ENCODE measurements around the gene TUBB. TPM values are rescaled to one million over a fixed set of nuclear protein-coding genes. Genes with fewer than 3 reads are reported as not detected.
A peak's percentile ranks its signal among the peaks of the same experiment; 100 is the strongest.

TUBB gene
- total and polyA plus RNA-seq, 9 of the 15 experiments (the other 6 are each of a cell fraction or from before 2014, with no cell fraction given): 971 to 2,870 (median 1,478) TPM

GRCh38 chr6:30687659-30688431 lies 32.3 kb upstream of the TUBB start (continued):
- TF ChIP-seq, protein P1, sequence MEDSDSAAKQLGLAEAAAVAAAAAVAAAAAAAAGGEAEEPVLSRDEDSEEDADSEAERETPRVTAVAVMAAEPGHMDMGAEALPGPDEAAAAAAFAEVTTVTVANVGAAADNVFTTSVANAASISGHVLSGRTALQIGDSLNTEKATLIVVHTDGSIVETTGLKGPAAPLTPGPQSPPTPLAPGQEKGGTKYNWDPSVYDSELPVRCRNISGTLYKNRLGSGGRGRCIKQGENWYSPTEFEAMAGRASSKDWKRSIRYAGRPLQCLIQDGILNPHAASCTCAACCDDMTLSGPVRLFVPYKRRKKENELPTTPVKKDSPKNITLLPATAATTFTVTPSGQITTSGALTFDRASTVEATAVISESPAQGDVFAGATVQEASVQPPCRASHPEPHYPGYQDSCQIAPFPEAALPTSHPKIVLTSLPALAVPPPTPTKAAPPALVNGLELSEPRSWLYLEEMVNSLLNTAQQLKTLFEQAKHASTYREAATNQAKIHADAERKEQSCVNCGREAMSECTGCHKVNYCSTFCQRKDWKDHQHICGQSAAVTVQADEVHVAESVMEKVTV (CRISPR knock-in tag; IDR thresholded peaks at IDR 0.05): peak; percentile 35; the same call in 1 of the 2 replicates
- TF ChIP-seq CHD1 (IDR thresholded peaks at IDR 0.05; ENCODE audit: low read length): peak; percentile 65
- no peak for TF ChIP-seq CC2D1A (IDR thresholded peaks at IDR 0.05)
- TF ChIP-seq TOE1 (IDR thresholded peaks at IDR 0.05; ENCODE audit: borderline replicate concordance): no peak
- TF ChIP-seq TOE1 (CRISPR knock-in tag; IDR thresholded peaks at IDR 0.05; ENCODE audit: borderline replicate concordance, low read depth): no peak
- TF ChIP-seq BACH1 (tag; IDR thresholded peaks at IDR 0.05): no peak
- TF ChIP-seq KDM5B (IDR thresholded peaks at IDR 0.05; ENCODE audit: insufficient replicate concordance, low read depth, low read length): peak; percentile 17
- TF ChIP-seq, protein P2, sequence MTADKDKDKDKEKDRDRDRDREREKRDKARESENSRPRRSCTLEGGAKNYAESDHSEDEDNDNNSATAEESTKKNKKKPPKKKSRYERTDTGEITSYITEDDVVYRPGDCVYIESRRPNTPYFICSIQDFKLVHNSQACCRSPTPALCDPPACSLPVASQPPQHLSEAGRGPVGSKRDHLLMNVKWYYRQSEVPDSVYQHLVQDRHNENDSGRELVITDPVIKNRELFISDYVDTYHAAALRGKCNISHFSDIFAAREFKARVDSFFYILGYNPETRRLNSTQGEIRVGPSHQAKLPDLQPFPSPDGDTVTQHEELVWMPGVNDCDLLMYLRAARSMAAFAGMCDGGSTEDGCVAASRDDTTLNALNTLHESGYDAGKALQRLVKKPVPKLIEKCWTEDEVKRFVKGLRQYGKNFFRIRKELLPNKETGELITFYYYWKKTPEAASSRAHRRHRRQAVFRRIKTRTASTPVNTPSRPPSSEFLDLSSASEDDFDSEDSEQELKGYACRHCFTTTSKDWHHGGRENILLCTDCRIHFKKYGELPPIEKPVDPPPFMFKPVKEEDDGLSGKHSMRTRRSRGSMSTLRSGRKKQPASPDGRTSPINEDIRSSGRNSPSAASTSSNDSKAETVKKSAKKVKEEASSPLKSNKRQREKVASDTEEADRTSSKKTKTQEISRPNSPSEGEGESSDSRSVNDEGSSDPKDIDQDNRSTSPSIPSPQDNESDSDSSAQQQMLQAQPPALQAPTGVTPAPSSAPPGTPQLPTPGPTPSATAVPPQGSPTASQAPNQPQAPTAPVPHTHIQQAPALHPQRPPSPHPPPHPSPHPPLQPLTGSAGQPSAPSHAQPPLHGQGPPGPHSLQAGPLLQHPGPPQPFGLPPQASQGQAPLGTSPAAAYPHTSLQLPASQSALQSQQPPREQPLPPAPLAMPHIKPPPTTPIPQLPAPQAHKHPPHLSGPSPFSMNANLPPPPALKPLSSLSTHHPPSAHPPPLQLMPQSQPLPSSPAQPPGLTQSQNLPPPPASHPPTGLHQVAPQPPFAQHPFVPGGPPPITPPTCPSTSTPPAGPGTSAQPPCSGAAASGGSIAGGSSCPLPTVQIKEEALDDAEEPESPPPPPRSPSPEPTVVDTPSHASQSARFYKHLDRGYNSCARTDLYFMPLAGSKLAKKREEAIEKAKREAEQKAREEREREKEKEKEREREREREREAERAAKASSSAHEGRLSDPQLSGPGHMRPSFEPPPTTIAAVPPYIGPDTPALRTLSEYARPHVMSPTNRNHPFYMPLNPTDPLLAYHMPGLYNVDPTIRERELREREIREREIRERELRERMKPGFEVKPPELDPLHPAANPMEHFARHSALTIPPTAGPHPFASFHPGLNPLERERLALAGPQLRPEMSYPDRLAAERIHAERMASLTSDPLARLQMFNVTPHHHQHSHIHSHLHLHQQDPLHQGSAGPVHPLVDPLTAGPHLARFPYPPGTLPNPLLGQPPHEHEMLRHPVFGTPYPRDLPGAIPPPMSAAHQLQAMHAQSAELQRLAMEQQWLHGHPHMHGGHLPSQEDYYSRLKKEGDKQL (CRISPR knock-in tag; IDR thresholded peaks at IDR 0.05; ENCODE audit: borderline replicate concordance): no peak
- TF ChIP-seq POLR2B (IDR thresholded peaks at IDR 0.05; ENCODE audit: low read depth, partially characterized antibody): no peak
- TF ChIP-seq NR1H2 (CRISPR knock-in tag; IDR thresholded peaks at IDR 0.05): no peak
- 0 out of 4 replicates have a peak, but pooled peaks of 1 of the 2 experiments have one; percentile 36 for TF ChIP-seq UBTF (IDR thresholded peaks at IDR 0.05; ENCODE audit: borderline replicate concordance in 1 of 2, low read depth in 2 of 2, low read length in 2 of 2)
- TF ChIP-seq SMAD1 (IDR thresholded peaks at IDR 0.05; ENCODE audit: low read depth, low read length, partially characterized antibody): no peak
- TF ChIP-seq, protein P3, sequence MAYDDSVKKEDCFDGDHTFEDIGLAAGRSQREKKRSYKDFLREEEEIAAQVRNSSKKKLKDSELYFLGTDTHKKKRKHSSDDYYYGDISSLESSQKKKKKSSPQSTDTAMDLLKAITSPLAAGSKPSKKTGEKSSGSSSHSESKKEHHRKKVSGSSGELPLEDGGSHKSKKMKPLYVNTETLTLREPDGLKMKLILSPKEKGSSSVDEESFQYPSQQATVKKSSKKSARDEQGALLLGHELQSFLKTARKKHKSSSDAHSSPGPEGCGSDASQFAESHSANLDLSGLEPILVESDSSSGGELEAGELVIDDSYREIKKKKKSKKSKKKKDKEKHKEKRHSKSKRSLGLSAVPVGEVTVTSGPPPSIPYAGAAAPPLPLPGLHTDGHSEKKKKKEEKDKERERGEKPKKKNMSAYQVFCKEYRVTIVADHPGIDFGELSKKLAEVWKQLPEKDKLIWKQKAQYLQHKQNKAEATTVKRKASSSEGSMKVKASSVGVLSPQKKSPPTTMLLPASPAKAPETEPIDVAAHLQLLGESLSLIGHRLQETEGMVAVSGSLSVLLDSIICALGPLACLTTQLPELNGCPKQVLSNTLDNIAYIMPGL (CRISPR knock-in tag; IDR thresholded peaks at IDR 0.05): no peak
- TF ChIP-seq ZBTB17 (CRISPR knock-in tag; IDR thresholded peaks at IDR 0.05): no peak
- no peak for TF ChIP-seq ZNF282 (CRISPR knock-in tag; IDR thresholded peaks at IDR 0.05)
- no peak for TF ChIP-seq ZNF583 (CRISPR knock-in tag; IDR thresholded peaks at IDR 0.05)

All from K562 (cell line).